Dermis microvascular lymphatic vessel endothelial cell (primary cell): ENCODE measurements around the gene OTUD4. TPM values are rescaled to one million over a fixed set of nuclear protein-coding genes. Genes with fewer than 3 reads are reported as not detected.
A peak's percentile ranks its signal among the peaks of the same experiment; 100 is the strongest.
"Not testable (repeated sequence)": the region's sequence is repeated elsewhere in the genome, so short reads cannot be mapped to it uniquely, and the experiment has no call there.

ENCODE experiments used
- DNase-seq, 2 donors: peaks; one replicate each; pipeline versions ENCODE4 v3.0.0 to v3.0.0-alpha.2; 2010; ENCODE audit warnings: low read depth in 2 of 2
- total RNA-seq: library from RNA; depleted of rRNA; stranded (reverse); fragments of >200 nt; gene quantifications from 2 replicates; pipeline ENCODE4 v1.2.1, GENCODE V29; 2014

Gene OTUD4
- total RNA-seq, 1 donor from 2014 or later = 16.9 TPM

DNA sequence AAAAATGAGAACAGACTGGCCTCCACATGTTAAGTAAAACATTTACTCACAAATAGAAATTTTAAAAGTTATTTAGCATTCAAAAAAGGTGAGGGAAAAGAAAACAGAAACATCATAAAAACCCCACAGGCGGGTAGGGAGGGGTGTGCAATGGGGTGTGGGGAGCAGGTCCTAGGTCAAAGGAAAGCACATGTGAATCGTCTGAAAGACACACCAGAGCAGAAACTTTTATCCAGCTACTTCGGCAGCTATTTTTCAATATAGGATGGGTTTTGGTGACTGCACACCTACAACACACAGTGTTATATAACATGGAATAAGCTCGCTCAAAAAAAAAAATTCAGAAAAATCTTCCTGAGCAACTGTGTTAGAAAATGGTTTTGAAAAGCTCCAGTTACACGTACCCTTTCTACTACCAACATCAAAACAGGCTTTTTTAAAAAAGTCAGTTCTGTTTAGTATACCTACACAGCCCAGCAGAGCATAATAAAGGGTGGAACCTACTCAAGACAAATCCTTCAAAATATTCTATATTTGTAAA lies 1.6 kb downstream of the OTUD4 start:
- peak in 1 of 2 donors; percentile 9 for DNase-seq

DNA sequence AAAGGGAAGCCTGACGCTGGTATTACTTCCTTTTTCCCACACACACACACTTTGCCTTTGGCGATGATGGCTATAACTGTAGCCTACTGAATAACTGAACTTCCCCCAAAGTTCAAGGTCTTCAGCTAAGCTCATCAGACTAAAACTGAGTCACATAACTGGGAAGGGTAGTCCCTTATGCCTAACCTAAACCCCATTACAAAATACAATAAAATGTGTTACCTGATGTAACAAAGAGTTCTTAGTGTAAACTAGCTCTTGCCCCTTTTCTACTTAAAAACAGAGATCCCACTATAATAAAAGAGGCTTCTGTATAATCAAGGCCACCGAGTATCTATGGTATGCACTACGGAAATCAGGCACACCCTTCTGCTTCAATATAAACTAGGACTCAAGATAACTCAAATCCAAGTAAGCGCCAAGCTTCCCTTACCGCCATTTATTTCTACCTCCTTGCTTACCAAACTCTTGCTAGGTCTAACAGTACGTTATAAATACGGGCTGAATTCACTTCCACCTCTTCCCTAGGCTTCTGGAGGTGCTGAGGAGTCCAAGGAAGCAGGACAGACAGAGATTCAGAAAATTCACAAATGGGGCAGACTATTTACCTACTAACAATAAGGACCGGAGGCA lies 2.4 kb downstream of the OTUD4 start:
- peak; percentile 90 to 91 for DNase-seq

DNA sequence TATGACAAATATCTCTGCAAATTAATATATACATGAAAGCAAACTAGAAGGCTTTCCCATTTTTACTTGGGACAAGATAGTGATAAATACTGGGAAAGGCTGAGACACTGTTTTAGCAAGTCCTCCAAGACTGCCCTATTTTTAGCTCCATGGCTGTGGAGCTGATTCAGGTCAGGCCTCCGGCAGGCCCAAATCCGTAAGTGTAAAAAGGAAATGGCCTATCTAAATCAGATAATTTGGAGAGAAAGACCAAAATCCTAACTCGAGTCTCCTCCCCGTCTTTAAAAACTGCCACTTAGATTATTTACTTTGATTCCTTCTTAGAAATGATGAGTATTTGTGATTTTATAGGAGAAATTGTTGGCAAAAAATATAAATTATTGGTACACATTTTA lies 2.9 kb downstream of the OTUD4 start:
- DNase-seq = peak in 1 of 2 donors; percentile 47

DNA sequence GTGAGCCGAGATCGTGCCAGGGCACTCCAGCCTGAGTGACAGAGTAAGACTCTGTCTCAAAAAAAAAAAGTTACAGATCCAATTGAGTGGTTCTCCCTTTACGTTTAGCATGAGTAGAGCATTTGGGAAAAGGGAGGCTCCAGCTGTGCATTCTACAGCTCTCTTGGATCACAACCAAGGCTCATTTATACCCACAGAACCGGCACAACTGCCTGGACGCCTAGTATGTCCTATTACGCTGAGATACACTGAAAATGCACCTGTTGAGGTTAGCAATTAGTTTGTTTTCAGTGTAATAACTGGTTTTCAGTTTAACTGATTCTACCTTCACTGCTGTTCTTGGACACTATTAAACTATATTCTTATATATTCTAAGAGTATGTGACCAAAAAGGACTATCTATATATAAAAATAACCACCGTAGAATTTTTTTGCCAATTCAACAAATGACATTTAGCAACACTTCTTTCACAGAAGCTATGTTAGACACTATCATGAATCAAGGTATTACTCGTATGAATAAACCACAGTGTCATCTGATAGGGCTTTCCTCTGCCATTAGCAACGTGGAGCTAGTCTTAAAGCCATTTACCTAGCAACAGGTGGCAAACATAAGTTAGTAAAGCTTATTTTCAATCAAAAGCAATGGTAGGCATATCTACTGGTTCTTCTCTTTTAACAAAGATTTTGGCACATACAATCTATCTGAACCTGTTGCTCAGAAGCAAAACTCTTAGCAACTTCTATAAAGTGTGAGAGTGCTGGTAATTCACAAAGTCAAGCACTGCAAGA lies 3.6 kb downstream of the OTUD4 start:
- DNase-seq = no peak

DNA sequence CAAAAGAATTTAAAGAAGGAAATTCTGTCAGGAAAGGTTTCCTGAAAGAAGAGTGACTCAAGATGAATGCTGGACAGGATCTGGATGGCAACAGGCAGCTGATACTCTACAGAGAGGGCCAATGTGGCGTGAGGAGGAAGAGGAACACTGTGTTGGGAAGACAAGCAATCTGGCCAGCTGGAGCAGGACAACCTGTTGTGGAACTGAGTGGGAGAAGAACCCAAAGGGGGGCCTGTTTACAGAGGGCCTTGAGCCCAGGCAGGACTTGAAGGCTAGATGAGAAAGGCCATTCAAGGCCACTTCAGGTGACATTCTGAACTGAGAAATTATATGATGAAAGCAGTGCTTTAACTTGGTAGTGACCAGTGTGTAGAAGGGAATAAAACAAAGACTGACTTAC lies 8.5 kb downstream of the OTUD4 start:
- DNase-seq = peak in 1 of 2 donors; percentile 76

DNA sequence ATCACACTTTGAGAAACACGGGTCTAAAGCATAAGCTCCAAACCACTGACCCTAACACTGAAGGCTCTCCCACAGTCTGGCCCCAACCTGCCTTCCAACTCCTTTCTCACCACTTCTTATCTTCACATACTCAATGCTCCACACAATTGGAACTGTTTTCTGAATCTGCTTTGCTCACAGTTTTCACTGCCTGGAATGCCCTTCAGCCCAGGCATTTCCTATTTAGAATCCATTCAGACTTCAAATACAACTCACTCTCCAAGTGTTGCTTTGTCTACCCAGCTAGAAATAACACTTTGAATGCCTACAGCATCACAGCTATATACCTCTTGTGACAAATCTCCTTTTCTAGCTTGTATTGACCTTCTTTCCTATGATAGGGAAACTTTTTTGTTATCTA lies 10.2 kb downstream of the OTUD4 start:
- peak in 1 of 2 donors; percentile 38 for DNase-seq

DNA sequence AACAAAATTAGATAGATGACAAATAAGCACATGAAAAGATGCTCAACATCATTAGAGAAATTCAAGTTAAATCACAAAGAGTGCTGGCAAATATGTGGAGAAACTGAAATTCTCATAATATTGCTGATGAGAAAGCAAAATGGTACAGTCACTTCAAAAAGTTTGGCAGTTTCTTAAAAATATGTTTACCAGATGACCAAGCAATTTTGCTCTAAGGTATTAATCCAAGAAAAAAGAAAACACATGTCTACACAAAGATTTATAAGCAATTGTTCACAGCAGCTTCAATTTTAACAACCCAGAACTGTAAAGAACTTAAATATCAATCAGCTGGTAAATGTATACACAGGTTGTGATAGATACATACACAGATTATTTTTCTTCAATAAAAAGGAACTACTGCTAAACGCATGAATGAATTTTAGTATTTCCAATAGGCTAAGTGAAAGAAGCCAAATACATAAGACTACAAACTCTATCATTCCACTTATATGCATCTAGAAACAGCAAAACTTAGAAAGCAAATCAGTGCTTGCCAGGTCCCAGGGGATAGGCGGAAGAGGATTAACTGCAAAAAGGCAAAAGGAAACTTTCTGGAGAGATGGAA lies 11.7 kb downstream of the OTUD4 start:
- DNase-seq = no peak

DNA sequence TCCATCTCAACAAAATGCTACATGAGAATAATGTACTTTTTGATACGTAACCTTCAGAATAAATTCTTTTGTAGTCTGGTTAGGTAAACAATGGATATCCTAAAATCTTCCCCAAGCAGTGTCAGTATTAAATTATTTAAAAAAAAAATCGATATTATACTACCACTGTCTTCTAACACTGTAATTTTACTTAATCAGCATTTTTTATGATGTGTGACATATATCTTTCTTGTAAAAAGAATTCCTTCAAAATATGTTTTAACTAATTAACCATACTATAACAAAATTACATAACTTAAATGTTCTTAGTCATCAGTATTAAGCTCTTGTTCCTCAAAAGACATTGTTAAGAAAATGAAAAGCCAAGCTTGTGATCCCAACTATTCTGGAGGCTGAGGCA lies 12.5 kb downstream of the OTUD4 start:
- DNase-seq = no peak

DNA sequence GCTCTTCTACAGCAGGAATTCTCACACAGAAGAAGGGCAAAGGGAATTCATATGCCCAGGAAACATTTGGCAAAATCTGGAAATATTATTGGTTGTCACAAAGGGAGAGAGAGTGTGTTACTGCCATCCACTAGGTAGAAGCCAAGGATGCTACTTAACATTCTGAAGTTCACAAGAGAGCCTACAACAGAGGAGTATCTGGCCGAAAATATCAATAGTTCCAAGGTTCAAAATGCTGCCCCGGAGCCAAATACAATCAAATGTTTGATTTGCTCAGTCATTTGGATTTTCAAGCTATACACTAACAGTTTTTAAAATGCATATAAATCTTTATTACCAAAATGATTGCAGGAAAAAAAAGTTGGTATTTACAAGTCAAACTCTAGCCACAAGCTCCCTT lies 18.8 kb downstream of the OTUD4 start:
- DNase-seq = no peak

DNA sequence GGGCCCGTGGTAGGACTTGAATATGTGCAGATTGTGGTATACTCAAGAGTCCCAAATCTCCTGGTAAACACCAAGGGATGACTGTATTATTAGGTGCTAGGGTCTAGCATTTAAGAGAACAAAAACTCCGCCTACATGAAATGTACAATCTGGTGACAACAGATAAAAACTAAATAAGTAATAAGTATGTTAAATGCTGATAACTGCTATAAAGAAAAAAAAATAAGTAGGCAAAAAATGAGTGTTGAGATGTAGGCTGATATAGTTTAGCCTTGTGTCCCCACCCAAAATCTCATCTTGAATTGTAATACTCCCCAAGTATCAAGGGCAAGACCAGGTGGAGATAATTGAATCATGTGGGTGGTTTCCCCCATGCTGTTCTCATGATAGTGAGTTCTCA lies 23.4 kb downstream of the OTUD4 start:
- no peak for DNase-seq

DNA sequence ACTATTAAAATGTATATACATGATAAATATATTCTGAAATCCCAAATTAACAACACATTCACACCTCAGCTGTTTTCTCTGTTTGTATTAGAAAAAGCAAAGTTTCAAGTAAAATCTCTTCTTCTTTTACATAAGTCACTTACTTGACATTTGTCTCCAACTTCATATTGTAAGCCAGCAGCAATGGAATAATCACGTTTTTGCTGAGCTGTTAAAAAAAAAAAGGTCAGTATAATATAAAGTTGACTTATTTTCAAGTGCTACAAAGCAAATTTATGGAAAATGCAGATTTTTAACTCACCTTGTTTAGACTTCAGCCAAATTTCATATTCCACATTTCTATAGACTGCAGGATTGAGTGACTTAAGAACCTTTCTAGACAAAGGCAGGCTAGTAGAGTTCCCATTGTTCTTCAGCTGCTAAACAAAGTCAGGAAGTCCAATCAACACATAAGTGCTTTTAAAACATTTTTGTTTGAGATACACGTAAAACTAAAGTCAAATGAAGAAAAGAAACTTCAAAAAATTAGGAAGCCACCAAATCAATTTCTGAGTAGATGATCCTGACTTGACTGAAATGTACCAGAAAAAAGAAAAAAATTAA lies 25.0 kb downstream of the OTUD4 start:
- DNase-seq = peak in 1 of 2 donors; percentile 79

DNA sequence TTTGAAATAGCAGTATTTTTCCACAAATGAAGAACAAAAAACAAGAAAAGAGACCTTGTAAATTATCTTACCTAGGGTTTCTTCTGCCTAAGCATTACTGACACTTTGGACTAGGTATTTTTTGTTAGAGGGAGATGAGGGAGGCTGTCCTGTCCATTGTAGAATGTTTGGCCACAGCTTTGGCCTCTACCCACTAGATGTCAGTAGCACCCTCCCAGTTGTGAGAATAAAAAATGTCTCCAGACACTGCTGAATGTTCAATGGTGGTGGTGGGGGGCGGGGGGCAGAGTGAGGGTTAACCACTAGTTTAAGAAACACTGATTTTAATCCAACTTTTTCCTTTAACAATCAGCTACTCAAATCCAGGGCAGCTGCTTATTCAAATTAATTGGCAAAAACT lies 25.8 kb downstream of the OTUD4 start:
- DNase-seq = peak; percentile 44 to 76

DNA sequence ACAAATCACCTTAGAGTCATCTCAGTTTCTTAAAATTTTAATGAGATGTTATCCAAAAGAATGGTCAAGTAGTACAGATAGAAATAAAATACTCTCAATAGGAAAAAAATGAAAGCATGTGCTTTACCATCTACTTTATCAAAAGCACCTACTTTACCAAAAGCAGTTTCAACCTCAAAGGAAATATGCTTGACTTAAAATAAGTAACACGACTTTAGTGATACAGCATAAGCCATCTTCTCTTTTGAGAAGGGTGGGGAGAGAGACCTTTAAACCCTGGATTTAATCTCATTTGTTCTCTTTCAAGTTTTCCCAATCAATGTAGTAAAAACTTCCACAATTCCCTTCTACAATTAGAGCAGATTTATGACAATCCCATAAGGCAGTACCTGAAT lies 26.5 kb downstream of the OTUD4 start:
- no peak for DNase-seq

DNA sequence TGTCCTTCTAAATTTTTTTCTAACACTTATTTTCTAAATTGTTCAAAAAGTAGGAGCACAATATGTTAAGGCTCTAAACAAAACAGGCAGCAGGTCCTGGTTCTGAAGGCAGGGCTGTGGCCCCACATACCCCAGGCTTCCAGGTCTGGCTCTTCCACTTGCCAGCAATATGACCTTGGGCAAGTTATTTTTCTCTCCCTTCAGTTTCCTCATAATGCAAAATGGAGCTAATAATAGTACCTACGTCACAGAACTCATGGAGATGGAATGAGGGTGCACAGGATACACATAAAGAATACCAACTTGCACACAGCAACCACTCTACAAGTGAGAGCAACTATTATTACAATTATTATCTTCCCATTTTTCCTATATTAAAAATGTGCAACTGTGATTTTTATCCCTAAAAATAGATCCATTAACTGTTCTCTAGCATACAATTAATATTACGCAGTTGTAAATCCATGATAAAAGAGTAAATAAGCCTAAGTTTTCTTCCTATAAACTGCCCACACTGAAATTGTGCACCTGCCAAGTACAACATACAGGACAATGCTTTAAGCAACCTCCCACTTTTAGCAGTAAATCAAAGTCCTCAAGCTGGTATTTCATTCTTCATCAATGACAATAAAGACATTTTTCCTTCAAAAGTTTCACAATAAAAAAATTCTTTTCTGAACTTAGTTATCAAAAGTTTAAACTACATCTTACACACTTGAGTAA lies 27.0 kb downstream of the OTUD4 start:
- DNase-seq = peak; percentile 82 to 86

DNA sequence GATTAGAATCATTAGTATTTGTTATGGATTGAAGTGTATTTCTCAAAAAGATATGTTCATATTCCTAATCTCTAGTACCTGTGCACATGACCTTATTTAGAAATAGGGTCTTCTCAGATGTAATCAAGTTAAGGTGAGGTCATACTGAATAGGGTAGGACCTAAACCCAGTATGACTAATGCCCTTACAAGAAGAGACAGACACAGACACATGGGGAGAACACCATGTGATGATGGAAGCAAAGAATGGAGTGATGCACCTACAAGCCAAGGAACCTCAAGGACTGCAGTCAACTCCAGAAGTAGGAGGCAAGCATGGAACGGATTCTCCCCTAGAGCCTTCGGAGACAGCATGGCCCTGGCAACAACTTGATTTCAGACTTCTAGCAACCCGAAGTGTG lies 31.4 kb downstream of the OTUD4 start:
- no peak for DNase-seq

DNA sequence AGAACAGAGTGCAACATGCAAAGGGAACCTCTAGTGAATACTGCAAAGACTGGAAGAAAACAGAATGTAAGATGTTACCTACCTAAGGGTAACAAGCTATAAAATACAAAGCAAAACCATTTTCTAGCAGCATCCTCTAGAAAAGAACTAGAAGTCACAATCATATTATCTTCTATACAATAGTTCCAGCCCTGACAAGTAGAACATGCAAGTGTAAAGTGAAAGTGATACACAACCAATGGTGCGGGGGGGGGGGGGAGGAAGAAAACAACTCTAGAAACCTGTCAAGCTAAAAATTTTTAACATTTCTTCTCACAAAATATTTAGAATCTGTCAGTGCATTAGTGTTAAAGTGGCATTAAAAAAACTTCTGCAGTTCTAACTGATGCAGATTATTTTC lies 44.2 kb downstream of the OTUD4 start:
- DNase-seq = not testable (repeated sequence)

DNA sequence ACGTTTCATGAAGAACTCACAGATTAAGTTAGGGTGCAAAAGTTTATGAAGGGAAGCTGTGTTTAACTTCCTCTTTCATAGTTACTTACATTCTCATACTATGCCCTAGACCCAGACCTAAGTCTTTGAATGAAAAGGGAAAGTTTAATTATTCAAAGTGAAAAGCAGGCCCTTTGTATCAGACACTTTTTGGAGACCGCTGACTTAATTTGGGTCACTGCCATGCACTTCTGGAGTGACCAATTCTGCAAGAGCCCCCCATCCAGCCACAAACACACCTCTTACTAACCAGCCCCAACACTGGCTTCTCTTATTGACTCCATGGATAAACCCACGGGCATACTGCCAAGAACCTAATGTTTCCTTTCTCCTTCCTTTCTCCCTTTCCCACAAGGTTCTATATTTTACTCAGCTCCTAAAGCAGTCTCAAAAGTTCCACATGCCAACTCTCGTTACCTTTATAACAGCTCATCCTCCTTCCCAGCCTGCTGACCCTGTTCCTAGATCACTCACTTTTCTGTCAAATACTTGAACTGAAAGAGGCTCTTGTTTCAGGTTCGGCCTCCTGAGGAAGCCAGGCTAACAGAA lies 47.8 kb downstream of the OTUD4 start:
- peak in 1 of 2 donors; percentile 76 for DNase-seq

DNA sequence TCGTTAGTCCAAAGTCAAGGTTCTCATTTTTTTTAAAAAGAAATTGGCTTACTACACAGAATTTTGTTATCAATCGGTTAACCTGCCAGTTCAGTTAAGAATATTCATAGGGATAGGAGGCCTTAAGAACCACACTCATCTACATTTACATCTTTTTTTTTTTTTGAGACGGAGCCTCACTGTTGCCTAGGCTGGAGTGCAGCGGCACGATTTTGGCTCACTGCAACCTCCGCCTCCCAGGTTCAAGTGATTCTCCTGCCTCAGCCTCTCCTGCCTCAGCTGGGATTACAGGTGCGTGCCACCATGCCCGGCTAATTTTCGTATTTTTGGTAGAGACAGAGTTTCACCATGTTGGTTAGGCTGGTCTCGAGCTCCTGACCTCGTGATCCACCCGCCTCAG lies 48.5 kb downstream of the OTUD4 start:
- no peak for DNase-seq

DNA sequence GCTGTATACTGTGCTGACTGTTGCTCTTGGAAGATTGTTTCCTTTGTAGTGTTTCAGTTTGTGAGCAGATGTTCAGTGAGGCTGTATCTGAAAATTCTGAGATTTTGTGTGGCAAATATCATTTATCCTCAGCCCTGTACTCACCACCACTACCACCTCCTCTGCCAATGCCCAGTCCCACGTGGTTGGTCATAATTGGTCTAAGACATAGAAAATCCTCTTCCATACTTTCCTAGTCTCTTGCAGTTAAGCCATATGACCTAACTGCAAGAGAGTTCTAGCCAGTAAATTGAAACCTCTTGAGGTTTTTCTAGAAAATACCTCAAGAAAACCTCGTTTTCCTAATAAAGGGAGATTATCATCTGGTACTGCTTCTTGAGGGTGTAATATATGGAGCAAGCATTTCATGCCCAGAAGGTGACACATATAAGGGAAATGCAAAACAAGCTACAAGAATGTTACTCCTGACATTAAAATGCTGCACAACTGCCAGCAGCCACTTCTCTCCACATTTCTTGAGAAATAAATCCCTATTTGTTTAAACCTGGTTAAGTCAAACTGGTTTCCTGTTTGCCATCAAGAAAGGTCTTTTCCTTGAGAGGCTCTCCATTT lies 49.5 kb downstream of the OTUD4 start:
- DNase-seq = peak in 1 of 2 donors; percentile 28

DNA sequence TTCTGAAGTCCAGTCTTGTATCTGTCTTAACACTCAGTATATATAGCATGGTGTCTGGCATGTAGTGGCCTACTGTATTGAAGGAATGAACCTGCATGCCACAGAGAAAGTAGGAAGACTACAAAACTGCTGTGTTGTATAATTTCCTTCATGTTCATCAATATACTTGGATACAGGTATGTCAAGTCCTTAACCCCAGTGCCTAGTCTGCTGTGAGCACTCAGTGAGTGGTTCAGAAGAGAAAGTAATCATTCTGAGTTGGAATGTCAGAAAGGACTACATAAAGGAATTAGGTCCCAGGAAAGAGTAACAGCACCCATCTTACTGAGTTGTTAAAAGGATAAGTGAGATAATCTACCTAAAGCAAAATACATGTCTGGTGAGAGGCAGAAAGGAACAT lies 50.3 kb downstream of the OTUD4 start:
- no peak for DNase-seq

DNA sequence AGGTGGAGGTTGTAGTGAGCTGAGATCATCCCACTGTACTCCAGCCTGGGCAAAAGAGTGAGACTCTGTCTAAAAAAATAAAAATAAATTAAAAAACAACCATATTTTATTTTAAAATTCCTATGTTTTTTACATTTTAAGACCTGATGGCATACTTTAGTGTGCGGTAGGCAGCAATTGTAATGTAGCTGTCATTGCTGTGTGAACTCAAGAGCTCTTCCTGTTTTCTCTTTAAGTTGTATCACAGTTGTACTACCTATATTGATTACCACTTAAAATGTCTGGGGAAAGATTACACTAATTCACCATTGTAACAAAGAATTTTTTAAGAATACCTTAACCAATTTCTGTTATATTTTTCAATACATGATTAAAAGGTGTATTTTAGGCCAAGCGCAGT lies 55.0 kb downstream of the OTUD4 start:
- DNase-seq = no peak
